GM23248 (cell line): ENCODE results near the gene CDH13. TPM values are rescaled to one million over a fixed set of nuclear protein-coding genes. Genes with fewer than 3 reads are reported as not detected.

ENCODE experiments used
- DNase-seq: peaks from one replicate; pipeline ENCODE4 v3.0.0-alpha.2; 2015
- H2AFZ ChIP-seq: fragments of 200-600 bp; sonication (generic); 2 replicates; pipeline ENCODE4 v1.6.1; 2016; ENCODE audit warnings: antibody characterized with exemption
- H3F3A ChIP-seq: fragments of 200-600 bp; sonication (generic); 2 replicates; pipeline ENCODE4 v1.6.1; 2016; ENCODE audit warnings: mild to moderate bottlenecking, antibody characterized with exemption, mixed run types; ENCODE audit not compliant: insufficient read depth
- H3K27ac ChIP-seq: fragments of 200-600 bp; sonication (generic); 2 replicates; pipeline ENCODE4 v1.5.1; 2016; ENCODE audit warnings: mild to moderate bottlenecking
- H3K27me3 ChIP-seq: fragments of 200-600 bp; sonication (generic); replicated peaks from 2 replicates; pipeline ENCODE4 v1.6.1; 2016; ENCODE audit warnings: mild to moderate bottlenecking; ENCODE audit not compliant: insufficient read depth
- H3K36me3 ChIP-seq: fragments of 200-600 bp; sonication (generic); 2 replicates; pipeline ENCODE4 v1.6.1; 2016; ENCODE audit warnings: low read depth, mild to moderate bottlenecking
- H3K4me1 ChIP-seq: fragments of 200-600 bp; sonication (generic); 2 replicates; pipeline ENCODE4 v1.6.1; 2016; ENCODE audit warnings: mild to moderate bottlenecking; ENCODE audit not compliant: insufficient read depth
- H3K4me2 ChIP-seq: fragments of 200-600 bp; sonication (generic); one replicate; pipeline ENCODE4 v1.6.1; 2016; ENCODE audit warnings: mild to moderate bottlenecking; ENCODE audit not compliant: unreplicated experiment
- H3K4me3 ChIP-seq: fragments of 200-600 bp; sonication (generic); 2 replicates; pipeline ENCODE4 v1.5.1; 2016; ENCODE audit warnings: mild to moderate bottlenecking
- H3K79me2 ChIP-seq: fragments of 200-600 bp; sonication (generic); 2 replicates; pipeline ENCODE4 v1.6.1; 2016; ENCODE audit warnings: mild to moderate bottlenecking; ENCODE audit not compliant: insufficient read depth
- H3K9ac ChIP-seq: fragments of 200-600 bp; sonication (generic); 2 replicates; pipeline ENCODE4 v1.6.1; 2016; ENCODE audit warnings: mild to moderate bottlenecking
- H3K9me2 ChIP-seq: fragments of 200-600 bp; sonication (generic); 2 replicates; pipeline ENCODE4 v1.6.1; 2016; ENCODE audit warnings: mixed run types, mild to moderate bottlenecking, moderate library complexity; ENCODE audit not compliant: insufficient read depth
- H3K9me3 ChIP-seq: fragments of 200-600 bp; sonication (generic); one replicate; pipeline ENCODE4 v1.6.1; 2017; ENCODE audit warnings: low read depth
- H4K20me1 ChIP-seq: fragments of 200-600 bp; sonication (generic); 2 replicates; pipeline ENCODE4 v1.6.0; 2016; ENCODE audit not compliant: insufficient read depth
- EZH2 ChIP-seq: fragments of 200-600 bp; sonication (generic); IDR thresholded peaks from 2 replicates; pipeline ENCODE4 v1.6.1; 2018; ENCODE audit warnings: antibody characterized with exemption, mild to moderate bottlenecking; ENCODE audit not compliant: insufficient read depth, poor library complexity, severe bottlenecking
- EZH2phosphoT487 ChIP-seq: fragments of 200-600 bp; sonication (generic); IDR thresholded peaks from 2 replicates; pipeline ENCODE4 v1.6.1; 2018; ENCODE audit warnings: antibody characterized with exemption, moderate library complexity, mild to moderate bottlenecking, low read depth; ENCODE audit not compliant: insufficient read depth
- WGBS, 2 experiments: methylation state at CpG; one replicate each; pipeline ENCODE4 v1.1.6; 2015 to 2017; ENCODE audit warnings: low lambda C conversion rate in 2 of 2, low coverage in 1 of 2; ENCODE audit errors: missing lambda C conversion rate in 2 of 2; 5-methylcytosine and 5-hydroxymethylcytosine counted together
- in situ Hi-C: fragments of 300-500 bp; cut with MboI; formaldehyde crosslinking; loops from 2 replicates; pipeline ENCODE4 v1.15.0; 2020
- polyA plus RNA-seq: library from polyadenylated mRNA; unstranded; fragments of >200 nt; fragmentation: Nextera tagmentation; extraction: Ambion mirVana; gene quantifications from 2 replicates; pipeline ENCODE4 v1.2.1, GENCODE V29; 2016
- total RNA-seq: library from RNA; depleted of rRNA; stranded (reverse); fragments of >200 nt; shearing (Covaris generic); gene quantifications from 2 replicates; pipeline ENCODE4 v1.2.3, GENCODE V29; 2014

Gene CDH13
- total and polyA plus RNA-seq, 2 experiments from 2014 or later, result 51.0 to 52.8 TPM

DNA sequence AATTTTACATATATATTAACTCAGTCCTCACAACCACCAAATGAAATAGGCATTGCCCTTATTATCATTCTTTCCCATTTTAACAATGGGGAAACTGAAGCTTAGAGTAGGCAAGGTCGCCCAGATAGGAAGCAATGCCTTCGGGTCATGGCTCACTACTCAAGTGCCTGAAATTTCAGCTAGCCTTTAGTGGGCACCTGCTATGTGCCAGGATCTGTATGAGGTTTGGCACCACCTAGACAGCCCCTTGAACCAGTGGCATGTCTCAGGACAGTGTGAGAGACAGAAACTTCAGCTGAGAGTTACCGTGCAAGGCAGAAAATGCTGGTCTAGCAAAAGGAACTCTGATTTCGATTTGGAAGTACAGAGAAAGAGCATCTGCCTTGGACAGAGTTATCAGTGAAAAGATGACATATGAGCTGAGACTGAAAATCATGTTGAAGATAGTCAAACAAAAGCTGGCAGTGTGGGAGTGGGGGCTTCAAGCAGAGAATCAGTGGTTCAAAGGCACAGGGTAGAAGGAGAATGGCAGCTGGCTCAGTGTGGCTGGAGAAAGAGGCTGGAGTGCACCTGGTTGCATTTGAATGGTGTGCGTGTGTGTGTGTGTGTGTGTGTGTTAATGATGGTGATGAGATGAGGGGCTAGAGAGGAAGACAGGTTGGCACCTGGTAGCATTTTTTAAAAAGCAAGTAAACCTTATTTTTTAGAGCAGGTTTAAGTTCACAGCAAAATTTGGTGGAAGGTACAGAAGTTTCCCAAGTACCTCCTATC, 29.1 kb downstream of the CDH13 start:
- H3K4me2 ChIP-seq, result peak overlapping the region; percentile 90
- peaks cover 62% of the 10 kb centered on the region for H3K4me1 ChIP-seq
- no peak overlapping the region for H3K9ac ChIP-seq
- TF ChIP-seq EZH2phosphoT487 (no peak), EZH2 (no peak)
- H3K36me3 ChIP-seq, result no peaks in the 10 kb centered on the region
- DNase-seq, result no peak
- peaks cover 5% of the 10 kb centered on the region; the same call in 1 of the 2 replicates for H3K9me2 ChIP-seq
- in situ Hi-C loops, result no loop called here
- no peaks in the 10 kb centered on the region for H4K20me1 ChIP-seq
- H3K27me3 ChIP-seq, result no peaks in the 10 kb centered on the region
- H3F3A ChIP-seq, result peaks cover 22% of the 10 kb centered on the region; the same call in 1 of the 2 replicates
- H2AFZ ChIP-seq, result no peak overlapping the region
- H3K9me3 ChIP-seq, result no peaks in the 10 kb centered on the region
- WGBS, 2 experiments, result 89 to 94% methylated on average over 5 of the region's 5 CpGs
- peaks cover 13% of the 10 kb centered on the region for H3K79me2 ChIP-seq
- H3K27ac ChIP-seq, result peak overlapping the region; percentile 29
- no peak overlapping the region for H3K4me3 ChIP-seq

DNA sequence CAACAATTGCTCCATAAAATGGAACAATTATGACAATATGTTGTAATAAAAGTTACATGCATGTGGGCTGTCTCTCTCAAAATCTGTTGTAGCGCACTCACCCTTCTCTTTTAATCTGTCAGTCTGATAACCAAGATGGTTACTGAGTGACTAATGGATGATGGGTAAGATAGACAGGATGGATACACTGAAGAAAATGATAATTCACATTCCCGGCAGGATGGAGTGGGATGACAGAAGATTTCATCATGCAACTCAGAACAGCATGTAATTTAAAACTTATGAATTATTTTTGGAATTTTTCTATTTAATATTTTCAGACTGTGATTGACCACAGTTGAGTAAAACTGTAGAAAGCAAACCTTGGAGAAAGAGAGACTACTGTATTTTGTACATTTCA, 30.5 kb downstream of the CDH13 start:
- peak overlapping the region; percentile 51 for H3K27ac ChIP-seq
- no peaks in the 10 kb centered on the region for H3K9me3 ChIP-seq

GRCh38 chr16:82657786-82658185, 31.0 kb downstream of the CDH13 start:
- TF ChIP-seq EZH2phosphoT487 (no peak), EZH2 (no peak)
- peak overlapping the region; percentile 51 for H3K27ac ChIP-seq

More for the DNA sequence above, 30.5 kb downstream of the CDH13 start:
- Histone ChIP-seq H2AFZ (0 out of 2 replicates have a peak overlapping the region, but pooled peaks have one; percentile 25), H4K20me1 (no peaks in the 10 kb centered on the region), H3K4me3 (no peak overlapping the region), H3K9me2 (peaks cover 5% of the 10 kb centered on the region; the same call in 1 of the 2 replicates), H3K27me3 (no peaks in the 10 kb centered on the region), H3K4me1 (peaks cover 62% of the 10 kb centered on the region), H3K79me2 (0 out of 2 replicates have a peak, but pooled peaks cover 5% of the 10 kb centered on the region), H3F3A (peaks cover 22% of the 10 kb centered on the region; the same call in 1 of the 2 replicates), H3K9ac (peak overlapping the region; percentile 14; the same call in 1 of the 2 replicates), H3K4me2 (peak overlapping the region; percentile 43), H3K36me3 (no peaks in the 10 kb centered on the region)
- in situ Hi-C loops, result no loop called here
- TF ChIP-seq EZH2, result no peak
- 21 to 30% methylated on average over 2 of the region's 2 CpGs for WGBS, 2 experiments
- DNase-seq, result peak; percentile 49

GRCh38 chr16:82658796-82659195, 32.0 kb downstream of the CDH13 start:
- H3K9me2 ChIP-seq, result peaks cover 5% of the 10 kb centered on the region; the same call in 1 of the 2 replicates
- DNase-seq, result no peak
- H3K4me1 ChIP-seq, result peaks cover 46% of the 10 kb centered on the region
- no peaks in the 10 kb centered on the region for H4K20me1 ChIP-seq
- H3K27me3 ChIP-seq, result no peaks in the 10 kb centered on the region
- 0 out of 2 replicates have a peak, but pooled peaks cover 5% of the 10 kb centered on the region for H3K79me2 ChIP-seq
- in situ Hi-C loops, result no loop called here
- H3K9me3 ChIP-seq, result no peaks in the 10 kb centered on the region
- 75 to 78% methylated on average over 2 of the region's 2 CpGs for WGBS, 2 experiments
- no peak overlapping the region for H3K27ac ChIP-seq
- H3K36me3 ChIP-seq, result no peaks in the 10 kb centered on the region
- H3K4me3 ChIP-seq, result no peak overlapping the region
- TF ChIP-seq EZH2 (no peak), EZH2phosphoT487 (no peak)
- H2AFZ ChIP-seq, result no peak overlapping the region
- H3K4me2 ChIP-seq, result no peak overlapping the region
- no peak overlapping the region for H3K9ac ChIP-seq
- peaks cover 13% of the 10 kb centered on the region; the same call in 1 of the 2 replicates for H3F3A ChIP-seq

More at GRCh38 chr16:82657786-82658185, 31.0 kb downstream of the CDH13 start:
- H3K9ac ChIP-seq, result 0 out of 2 replicates have a peak overlapping the region, but pooled peaks have one; percentile 14
- no peak overlapping the region for H3K4me3 ChIP-seq
- no peaks in the 10 kb centered on the region for H3K9me3 ChIP-seq
- no peaks in the 10 kb centered on the region for H3K27me3 ChIP-seq
- DNase-seq, result no peak
- H3F3A ChIP-seq, result peaks cover 18% of the 10 kb centered on the region; the same call in 1 of the 2 replicates
- no peaks in the 10 kb centered on the region for H4K20me1 ChIP-seq
- H3K36me3 ChIP-seq, result no peaks in the 10 kb centered on the region
- in situ Hi-C loops, result no loop called here
- peak overlapping the region; percentile 43 for H3K4me2 ChIP-seq
- H3K79me2 ChIP-seq, result 0 out of 2 replicates have a peak, but pooled peaks cover 5% of the 10 kb centered on the region
- 0 out of 2 replicates have a peak overlapping the region, but pooled peaks have one; percentile 25 for H2AFZ ChIP-seq
- 63 to 65% methylated on average over 1 of the region's 1 CpG for WGBS, 2 experiments
- H3K9me2 ChIP-seq, result peaks cover 5% of the 10 kb centered on the region; the same call in 1 of the 2 replicates
- peaks cover 57% of the 10 kb centered on the region for H3K4me1 ChIP-seq
